GM12878 (cell line): Measurements from ENCODE around the gene SMIM43. TPM values are rescaled to one million over a fixed set of nuclear protein-coding genes. Genes with fewer than 3 reads are reported as not detected.

Experiments
- ATAC-seq: fragments of 200-7000 bp; cut with Tn5 transposase; 3 replicates; pipeline ENCODE4 v1.9.1; 2020; ENCODE audit warnings: mild to moderate bottlenecking, moderate library complexity
- BruUV-seq: library from RNA; stranded (reverse); fragments of 400-500 nt; replicated peaks from 2 replicates; lab custom pipeline; 2021; lab: Mats Ljungman, UMichigan
- CTCF ChIA-PET: fragments of 300-600 bp; sonication (Branson Sonifier 250); formaldehyde crosslinking; extraction: SDS; loops from one replicate; lab custom pipeline; 2021; ENCODE audit warnings: inconsistent platforms; lab: Yijun Ruan, JAX
- POLR2A ChIA-PET: fragments of 350-600 bp; formaldehyde crosslinking; extraction: SDS; loops from one replicate; lab custom pipeline; 2021; ENCODE audit warnings: inconsistent platforms; lab: Charles Lee
- RAD21 ChIA-PET: fragments of 300-600 bp; sonication (Branson Sonifier 250); formaldehyde crosslinking; loops from one replicate; lab custom pipeline; 2023; ENCODE audit warnings: antibody characterized with exemption; ENCODE audit not compliant: unreplicated experiment; lab: Charles Lee
- SMC1A ChIA-PET: fragments of 300-600 bp; sonication (Branson Sonifier 250); formaldehyde crosslinking; loops from one replicate; lab custom pipeline; 2023; ENCODE audit not compliant: unreplicated experiment, uncharacterized antibody; lab: Charles Lee
- DNase-seq: peaks from one replicate; pipeline ENCODE4 v3.0.0-alpha.2; 2011; ENCODE audit warnings: low read depth, low spot score
- FAIRE-seq: peaks from 3 replicates; lab custom pipeline; 2011; peaks lifted over from hg19 to GRCh38; lab: Jason Lieb, UNC
- H2AFZ ChIP-seq: 2 replicates; pipeline ENCODE4 v1.6.0; 2011; ENCODE audit warnings: low read depth, low read length, control low read depth; ENCODE audit not compliant: control insufficient read depth
- H3K27ac ChIP-seq: 2 replicates; pipeline ENCODE4 v1.5.1; 2011; ENCODE audit warnings: control low read depth; ENCODE audit not compliant: control insufficient read depth, insufficient read depth
- H3K27me3 ChIP-seq, 2 experiments: replicated peaks in 1 of 2; 2 replicates each; pipeline versions ENCODE4 v1.6.0 to v1.6.1; 2011; ENCODE audit warnings: low read length in 1 of 2; ENCODE audit not compliant: control insufficient read depth in 2 of 2, insufficient read depth in 2 of 2
- H3K36me3 ChIP-seq, 2 experiments: 2 replicates each; pipeline ENCODE4 v1.5.1; 2011; ENCODE audit warnings: low read length in 1 of 2; ENCODE audit not compliant: control insufficient read depth in 2 of 2, insufficient read depth in 2 of 2
- H3K4me1 ChIP-seq: 2 replicates; pipeline ENCODE4 v1.6.1; 2011; ENCODE audit warnings: mild to moderate bottlenecking, low read length, moderate library complexity, mixed read lengths; ENCODE audit not compliant: control insufficient read depth, insufficient read depth
- H3K4me2 ChIP-seq: 2 replicates; pipeline ENCODE4 v1.6.0; 2011; ENCODE audit warnings: control low read depth; ENCODE audit not compliant: control insufficient read depth, insufficient read depth
- H3K4me3 ChIP-seq: fragments of 200-600 bp; sonication (generic); 2 replicates; pipeline ENCODE4 v1.5.1; 2016
- H3K79me2 ChIP-seq: 2 replicates; pipeline ENCODE4 v1.6.0; 2011; ENCODE audit warnings: low read length; ENCODE audit not compliant: control insufficient read depth, insufficient read depth
- H3K9ac ChIP-seq: 2 replicates; pipeline ENCODE4 v1.8.0; 2011; ENCODE audit warnings: low read length, control low read depth, mixed read lengths; ENCODE audit not compliant: control insufficient read depth, insufficient read depth
- H3K9me3 ChIP-seq: replicated peaks from 3 replicates; pipeline ENCODE4 v1.5.1; 2011; ENCODE audit warnings: mild to moderate bottlenecking, low read length; ENCODE audit not compliant: control insufficient read depth, insufficient read depth
- H4K20me1 ChIP-seq: 2 replicates; pipeline ENCODE4 v1.6.0; 2011; ENCODE audit not compliant: control insufficient read depth, insufficient read depth
- ASH2L ChIP-seq: fragments of 300-600, 200-600 bp; sonication (generic); IDR thresholded peaks from 2 replicates; pipeline ENCODE4 v1.6.1; 2017; ENCODE audit warnings: low read depth, mild to moderate bottlenecking, borderline replicate concordance
- ATF2 ChIP-seq: IDR thresholded peaks from 2 replicates; pipeline ENCODE4 v1.6.1; 2012; ENCODE audit warnings: low read length, inconsistent platforms
- ATF7 ChIP-seq: fragments of 450-650 bp; IDR thresholded peaks from 2 replicates; pipeline ENCODE4 v1.6.1; 2016; ENCODE audit warnings: low read depth, mild to moderate bottlenecking
- BHLHE40 ChIP-seq, 2 experiments: fragments of 450-650 bp in 1 of 2; IDR thresholded peaks; 2 replicates each; pipeline ENCODE4 v1.6.1; 2011 to 2017; ENCODE audit warnings: low read depth in 2 of 2, borderline replicate concordance in 1 of 2, improper control_type of control experiment in 1 of 2, low read length in 1 of 2, mild to moderate bottlenecking in 1 of 2
- CHD1 ChIP-seq: IDR thresholded peaks from 2 replicates; pipeline ENCODE4 v1.6.1; 2012; ENCODE audit warnings: low read depth, low read length, improper control_type of control experiment
- EP300 ChIP-seq, 2 experiments: fragments of 150-350 bp in 1 of 2; IDR thresholded peaks; 2 replicates each; pipeline ENCODE4 v1.6.1; 2011 to 2012; ENCODE audit warnings: low read depth in 2 of 2, low read length in 2 of 2, borderline replicate concordance in 1 of 2, improper control_type of control experiment in 1 of 2, inconsistent platforms in 1 of 2; ENCODE audit not compliant: control insufficient read depth in 1 of 2
- HCFC1 ChIP-seq: fragments of 150-350 bp; IDR thresholded peaks from 2 replicates; pipeline ENCODE4 v1.6.1; 2014; ENCODE audit warnings: low read length
- HDAC2 ChIP-seq: fragments of 200-600 bp; sonication (generic); IDR thresholded peaks from 2 replicates; pipeline ENCODE4 v1.6.1; 2017
- IKZF2 ChIP-seq, 2 experiments: fragments of 450-650 bp; IDR thresholded peaks; 2 replicates each; pipeline ENCODE4 v1.6.1; 2017; ENCODE audit warnings: mild to moderate bottlenecking in 2 of 2, moderate library complexity in 2 of 2
- KDM1A ChIP-seq: fragments of 200-600 bp; sonication (generic); IDR thresholded peaks from 2 replicates; pipeline ENCODE4 v1.6.1; 2016; ENCODE audit warnings: borderline replicate concordance
- NFIC ChIP-seq: IDR thresholded peaks from 2 replicates; pipeline ENCODE4 v1.6.1; 2012; ENCODE audit warnings: low read depth, mild to moderate bottlenecking, inconsistent platforms, low read length, moderate library complexity
- POU2F2 ChIP-seq: IDR thresholded peaks from 3 replicates; pipeline ENCODE4 v1.6.1; 2011; ENCODE audit warnings: low read depth, mild to moderate bottlenecking, low read length, borderline replicate concordance
- TCF12 ChIP-seq: IDR thresholded peaks from 2 replicates; pipeline ENCODE4 v1.6.1; 2011; ENCODE audit warnings: low read depth, mild to moderate bottlenecking, low read length
- TCF3 ChIP-seq: IDR thresholded peaks from 2 replicates; pipeline ENCODE4 v1.6.1; 2012; ENCODE audit warnings: low read depth, mild to moderate bottlenecking, low read length, borderline replicate concordance; ENCODE audit not compliant: insufficient read depth
- ZNF217 ChIP-seq: fragments of 450-650 bp; IDR thresholded peaks from 2 replicates; pipeline ENCODE4 v1.6.1; 2017; ENCODE audit warnings: antibody characterized with exemption, mild to moderate bottlenecking
- ZNF687 ChIP-seq: fragments of 450-650 bp; IDR thresholded peaks from 2 replicates; pipeline ENCODE4 v1.6.1; 2017; ENCODE audit warnings: mild to moderate bottlenecking, moderate library complexity
- WGBS: methylation state at CpG from one replicate; pipeline ENCODE4 v1.1.6; 2016; ENCODE audit warnings: low lambda C conversion rate; ENCODE audit not compliant: insufficient replicate concordance, insufficient coverage; ENCODE audit errors: missing lambda C conversion rate; 5-methylcytosine and 5-hydroxymethylcytosine counted together
- in situ Hi-C: fragments of 300-500 bp; cut with MboI; formaldehyde crosslinking; loops from 9 replicates; pipeline ENCODE4 v1.14.3; 2018; ENCODE audit warnings: mixed read lengths
- intact Hi-C: fragments of 100-400 bp; cut with micrococcal nuclease; formaldehyde crosslinking; loops from one replicate; pipeline ENCODE4 v1.14.2; 2022; ENCODE audit not compliant: unreplicated experiment
- polyA plus RNA-seq, 11 experiments: library from polyadenylated mRNA; depleted of rRNA in 4 of 11; unstranded in 6 of 11; stranded (reverse) in 5 of 11; fragments of >200 nt; fragmentation: Nextera tagmentation in 4 of 11; fragmentation: Illumina TruSeq in 1 of 11; extraction: Ambion mirVana in 4 of 11; extraction: Trizol in 1 of 11; gene quantifications; 1 replicate in 1 of 11; 2 replicates in 10 of 11; pipeline versions ENCODE4 v1.2.1 to v1.2.3, GENCODE V29; 2011 to 2016; ENCODE audit warnings: inconsistent platforms in 2 of 11, missing spikeins in 2 of 11, low read depth in 1 of 11
- total RNA-seq, 4 experiments: library from RNA; depleted of rRNA in 3 of 4; stranded (reverse); fragments of >200 nt in 3 of 4; fragmentation: Illumina TruSeq in 1 of 4; extraction: Trizol in 1 of 4; gene quantifications; 2 replicates each; pipeline versions ENCODE4 v1.2.1 to v1.2.3, GENCODE V29; 2013 to 2021

SMIM43 gene
- total and polyA plus RNA-seq, 10 of the 15 experiments (the other 5 are each of a cell fraction or from before 2014, with no cell fraction given) = 0.12 TPM; not detected in 9

- TF ChIP-seq EP300 (IDR thresholded peaks at IDR 0.05; ENCODE audit: borderline replicate concordance in 1 of 2, control insufficient read depth in 1 of 2, low read depth in 2 of 2, low read length in 2 of 2) = no peak
- TF ChIP-seq CHD1 = no peak
- no peak for TF ChIP-seq IKZF2 (IDR thresholded peaks at IDR 0.05)
- TF ChIP-seq ZNF217 = no peak
- TF ChIP-seq NFIC = no peak
- TF ChIP-seq HCFC1 = no peak
- no peak for TF ChIP-seq TCF3
- TF ChIP-seq BHLHE40 (IDR thresholded peaks at IDR 0.05; ENCODE audit: borderline replicate concordance in 1 of 2, low read depth in 2 of 2, low read length in 1 of 2) = no peak
- no peak for TF ChIP-seq ASH2L
These were observed 52.8 kb downstream of the SMIM43 start (continued) for GRCh38 chr4:121712001-121712651.

GRCh38 chr4:121711263-121712000 lies 53.5 kb downstream of the SMIM43 start:
- FAIRE-seq = no peak
- peak; percentile 92 for ATAC-seq
- 6% methylated on average over 17 of the region's 18 CpGs for WGBS
- no peak overlapping the region for H3K27ac ChIP-seq
- intact Hi-C loops = no loop called here
- no peaks in the 10 kb centered on the region for H3K9me3 ChIP-seq
- H2AFZ ChIP-seq = peak overlapping the region; percentile 86
- no peak for DNase-seq
- H3K36me3 ChIP-seq = no peaks in the 10 kb centered on the region
- H3K4me2 ChIP-seq = peak overlapping the region; percentile 93
- RAD21 ChIA-PET = interaction anchor here (0.7 to 1.1 kb wide), 4 partner anchors 15 to 228 kb away, joined by 3 read pairs; no protein-coding TSS in a partner anchor
- BruUV-seq = no TSS peak
- H3K9ac ChIP-seq = peak overlapping the region; percentile 9; the same call in 1 of the 2 replicates
- SMC1A ChIA-PET = interaction anchor here (0.7 to 4.1 kb wide), 6 partner anchors 10 to 120 kb away, joined by 3 to 17 read pairs (median 4); partner anchors contain the start of gene ANXA5
- H3K79me2 ChIP-seq = no peaks in the 10 kb centered on the region
- peaks cover 6% of the 10 kb centered on the region; the same call in 1 of the 2 replicates for H3K4me1 ChIP-seq
- CTCF ChIA-PET = interaction anchor here (1.0 to 2.0 kb wide), 2 partner anchors 14 to 15 kb away, joined by 5 to 7 read pairs; partner anchors contain the start of gene ANXA5
- in situ Hi-C loops = no loop called here
- POLR2A ChIA-PET = no interaction called here
- H3K4me3 ChIP-seq = peak overlapping the region; percentile 54; the same call in 1 of the 2 replicates
- H4K20me1 ChIP-seq = no peaks in the 10 kb centered on the region
- H3K27me3 ChIP-seq = no peaks in the 10 kb centered on the region
- TF ChIP-seq ATF2 = peak; percentile 33; the same call in 1 of the 2 replicates
- TF ChIP-seq ATF7 = no peak; the same call in 1 of the 2 replicates
- TF ChIP-seq POU2F2 = no peak
- no peak for TF ChIP-seq CHD1
- TF ChIP-seq TCF12 = peak; percentile 47; the same call in 1 of the 2 replicates
- TF ChIP-seq KDM1A = no peak
- TF ChIP-seq HDAC2 = no peak
- no peak for TF ChIP-seq ZNF687
